ENCODE results near the gene AHNAK.
"Not testable (repeated sequence)": the region's sequence is repeated elsewhere in the genome, so short reads cannot be mapped to it uniquely, and the experiment has no call there.

AHNAK gene, protein sequence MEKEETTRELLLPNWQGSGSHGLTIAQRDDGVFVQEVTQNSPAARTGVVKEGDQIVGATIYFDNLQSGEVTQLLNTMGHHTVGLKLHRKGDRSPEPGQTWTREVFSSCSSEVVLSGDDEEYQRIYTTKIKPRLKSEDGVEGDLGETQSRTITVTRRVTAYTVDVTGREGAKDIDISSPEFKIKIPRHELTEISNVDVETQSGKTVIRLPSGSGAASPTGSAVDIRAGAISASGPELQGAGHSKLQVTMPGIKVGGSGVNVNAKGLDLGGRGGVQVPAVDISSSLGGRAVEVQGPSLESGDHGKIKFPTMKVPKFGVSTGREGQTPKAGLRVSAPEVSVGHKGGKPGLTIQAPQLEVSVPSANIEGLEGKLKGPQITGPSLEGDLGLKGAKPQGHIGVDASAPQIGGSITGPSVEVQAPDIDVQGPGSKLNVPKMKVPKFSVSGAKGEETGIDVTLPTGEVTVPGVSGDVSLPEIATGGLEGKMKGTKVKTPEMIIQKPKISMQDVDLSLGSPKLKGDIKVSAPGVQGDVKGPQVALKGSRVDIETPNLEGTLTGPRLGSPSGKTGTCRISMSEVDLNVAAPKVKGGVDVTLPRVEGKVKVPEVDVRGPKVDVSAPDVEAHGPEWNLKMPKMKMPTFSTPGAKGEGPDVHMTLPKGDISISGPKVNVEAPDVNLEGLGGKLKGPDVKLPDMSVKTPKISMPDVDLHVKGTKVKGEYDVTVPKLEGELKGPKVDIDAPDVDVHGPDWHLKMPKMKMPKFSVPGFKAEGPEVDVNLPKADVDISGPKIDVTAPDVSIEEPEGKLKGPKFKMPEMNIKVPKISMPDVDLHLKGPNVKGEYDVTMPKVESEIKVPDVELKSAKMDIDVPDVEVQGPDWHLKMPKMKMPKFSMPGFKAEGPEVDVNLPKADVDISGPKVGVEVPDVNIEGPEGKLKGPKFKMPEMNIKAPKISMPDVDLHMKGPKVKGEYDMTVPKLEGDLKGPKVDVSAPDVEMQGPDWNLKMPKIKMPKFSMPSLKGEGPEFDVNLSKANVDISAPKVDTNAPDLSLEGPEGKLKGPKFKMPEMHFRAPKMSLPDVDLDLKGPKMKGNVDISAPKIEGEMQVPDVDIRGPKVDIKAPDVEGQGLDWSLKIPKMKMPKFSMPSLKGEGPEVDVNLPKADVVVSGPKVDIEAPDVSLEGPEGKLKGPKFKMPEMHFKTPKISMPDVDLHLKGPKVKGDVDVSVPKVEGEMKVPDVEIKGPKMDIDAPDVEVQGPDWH (N-terminal part only)

DNA sequence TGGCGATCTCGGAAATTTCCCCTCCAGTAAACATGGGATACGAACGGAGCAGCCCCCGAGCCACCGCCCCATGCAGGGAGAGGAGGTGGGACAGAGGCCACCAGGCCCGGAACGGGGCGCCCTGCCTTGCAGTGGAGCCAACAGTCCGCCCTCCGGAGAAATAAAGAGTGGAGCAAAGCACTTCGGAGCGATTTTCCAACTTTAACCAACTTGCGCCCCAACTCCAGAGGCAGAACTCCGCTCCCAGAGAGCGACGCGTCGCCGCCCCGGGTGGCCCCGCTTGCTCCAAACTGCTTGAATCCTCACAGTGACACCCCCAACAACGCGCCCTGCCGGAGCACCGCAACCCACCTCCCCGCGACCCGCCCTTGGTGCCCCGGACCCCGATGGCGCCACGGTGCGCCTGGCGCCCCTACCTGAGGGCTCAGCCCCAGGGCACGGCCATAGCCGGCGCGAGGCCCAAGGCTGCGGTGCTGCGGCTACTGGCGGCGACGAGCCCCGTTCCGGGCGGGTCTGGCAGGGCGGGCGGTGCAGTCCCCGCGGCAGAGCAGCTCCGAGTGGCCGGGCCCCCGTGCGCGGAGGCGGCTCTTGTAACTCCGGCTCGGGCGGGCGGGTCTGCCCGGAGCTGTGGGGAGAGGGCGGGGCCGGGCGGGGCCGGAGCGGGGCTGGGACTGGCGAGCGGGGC lies at the start of gene AHNAK:
Gene AHNAK (minus strand): TSS at position 563 of the 685 bp plus-strand sequence. CDS start 10,708 bp downstream, outside the sequence.
- no peak for DNase-seq

DNA sequence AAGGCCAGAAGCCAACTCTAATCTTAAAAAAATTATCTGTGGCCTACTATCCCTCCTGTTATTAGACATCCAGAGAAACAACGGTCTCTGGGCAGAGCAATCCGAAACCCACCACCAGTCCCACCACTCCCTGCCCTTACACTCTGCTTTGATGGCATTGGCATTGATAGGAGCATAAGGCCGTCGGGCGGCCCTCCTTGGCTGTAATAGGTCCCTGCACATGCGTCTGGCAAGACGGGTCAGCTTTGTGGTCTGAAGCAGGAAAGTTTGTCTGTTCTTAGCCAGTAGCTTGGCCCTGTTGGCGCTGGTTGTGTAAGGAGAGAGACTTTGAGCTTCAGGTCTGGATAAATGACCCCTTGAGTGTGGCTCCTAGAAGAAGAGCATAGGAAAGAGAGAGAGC lies 48.5 kb upstream of the AHNAK start:
- no peak for DNase-seq

DNA sequence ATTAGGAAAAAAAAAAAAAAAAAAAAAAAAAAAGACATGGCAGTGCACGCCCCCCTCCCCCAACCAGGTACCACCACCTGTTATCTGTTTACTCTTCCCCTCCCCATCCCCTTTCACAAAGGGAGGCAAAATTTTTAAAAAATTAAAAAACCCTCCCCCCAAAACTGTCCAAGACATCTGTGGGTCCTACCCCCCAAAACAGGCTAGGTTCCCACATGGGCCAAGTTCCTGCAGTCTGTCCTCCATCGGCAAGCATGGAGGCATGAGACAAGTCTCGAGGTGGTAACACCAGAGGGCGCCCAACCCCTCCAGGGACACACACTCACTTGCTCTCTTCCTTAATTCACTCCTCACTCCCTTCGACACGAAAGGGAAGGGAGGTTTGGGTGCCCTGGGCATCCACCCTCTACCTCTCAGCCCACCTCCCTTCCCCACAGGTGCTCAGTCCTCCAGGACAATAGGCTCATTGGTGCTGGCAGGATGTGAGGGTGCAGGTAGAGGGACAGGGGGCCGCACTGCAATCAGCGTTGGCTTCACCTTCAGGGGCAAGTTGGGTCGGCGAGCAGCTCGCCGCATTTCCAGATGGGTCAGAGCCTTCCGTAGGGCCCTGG lies 46.9 kb upstream of the AHNAK start:
- DNase-seq: peak; percentile 36

DNA sequence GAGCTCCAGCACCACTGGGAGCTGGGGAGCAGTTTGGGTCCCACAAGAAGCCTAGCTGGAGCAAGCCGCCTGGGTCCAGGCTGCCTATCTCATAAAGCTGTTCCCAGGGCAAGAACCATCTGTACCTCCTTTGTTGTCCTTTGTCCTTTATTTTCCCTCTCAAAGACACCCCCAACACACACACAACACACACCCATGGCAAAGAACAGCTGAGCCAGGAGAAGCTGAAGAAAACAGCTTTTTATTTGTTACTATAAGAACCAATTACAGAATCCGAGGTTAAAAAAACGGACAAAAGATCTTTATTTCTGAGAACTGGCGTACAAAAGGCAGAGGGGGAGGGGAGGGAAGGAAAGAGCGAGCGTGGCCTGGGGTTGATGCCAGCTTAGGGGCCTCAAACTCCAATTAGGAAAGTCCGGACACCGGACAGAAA lies 46.4 kb upstream of the AHNAK start:
- no peak for DNase-seq

DNA sequence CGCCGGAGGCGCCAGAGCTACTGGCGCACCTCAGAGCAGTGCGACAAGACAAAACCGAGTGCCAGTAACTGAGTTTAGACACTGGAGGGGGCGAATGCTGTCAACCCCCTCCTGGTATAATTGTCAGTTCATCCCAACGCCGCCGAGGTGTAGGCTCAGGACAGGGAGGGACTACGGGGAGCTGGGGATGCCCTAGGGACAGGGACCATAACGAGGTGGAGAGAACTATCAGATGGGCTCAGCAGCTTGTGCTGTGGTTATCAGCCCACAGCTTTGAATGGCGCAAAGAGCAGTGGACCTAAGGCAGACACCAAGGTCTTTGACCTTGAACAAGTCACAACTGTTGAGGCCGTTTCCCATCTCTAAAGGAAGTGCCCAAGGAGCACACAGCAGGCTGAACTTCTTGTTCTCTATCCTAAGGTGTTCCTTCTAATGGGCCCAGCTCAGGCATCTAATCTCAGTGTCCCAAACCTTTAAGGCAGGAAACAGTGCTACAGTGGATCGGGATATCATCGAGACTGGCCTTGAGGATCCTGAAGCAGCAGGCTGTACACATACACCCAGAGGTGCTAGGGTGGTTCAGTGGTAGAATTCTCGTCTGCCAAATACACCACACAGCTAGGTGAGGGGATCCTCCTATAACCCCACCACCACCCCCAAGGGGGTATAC lies 45.7 kb upstream of the AHNAK start:
- no peak for DNase-seq

DNA sequence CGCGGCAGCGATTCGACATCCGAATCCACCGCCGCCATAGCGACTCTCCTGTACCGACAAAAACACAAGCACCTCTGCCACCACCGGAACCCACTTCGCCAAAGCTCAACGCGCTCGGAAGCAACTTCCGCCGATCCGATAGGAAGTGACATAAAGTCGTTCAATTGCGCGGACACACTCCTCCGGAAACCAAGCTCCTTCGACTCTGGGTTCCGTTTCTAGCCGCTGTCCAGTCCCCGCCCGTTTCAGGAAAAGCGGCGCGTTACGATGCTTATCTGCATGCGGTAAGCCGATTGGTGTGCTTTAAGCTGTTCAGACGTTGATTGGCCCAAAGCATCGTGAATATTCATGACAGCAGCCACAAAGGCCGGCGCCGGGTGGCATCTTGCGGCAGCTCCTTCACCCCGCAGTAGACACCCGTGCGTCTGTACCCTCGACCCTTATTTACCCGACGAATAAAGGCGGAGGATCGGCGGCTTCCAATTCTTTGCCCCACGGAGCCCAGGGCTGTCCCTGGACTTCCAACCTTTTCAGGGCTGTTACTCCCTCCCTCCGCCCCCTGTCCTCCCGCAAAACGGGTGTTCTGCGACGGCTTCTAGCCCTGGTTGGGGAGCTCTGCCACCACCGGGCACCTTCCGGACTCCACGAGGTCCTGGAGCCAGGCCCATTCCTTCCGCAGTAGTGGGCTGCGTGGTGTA lies 45.0 kb upstream of the AHNAK start, which contains the start of gene TUT1:
Gene TUT1 (minus strand): TSS at position 76 of the 698 bp plus-strand sequence. CDS start 38 bp downstream, at position 38.
- DNase-seq: peak; percentile 99

DNA sequence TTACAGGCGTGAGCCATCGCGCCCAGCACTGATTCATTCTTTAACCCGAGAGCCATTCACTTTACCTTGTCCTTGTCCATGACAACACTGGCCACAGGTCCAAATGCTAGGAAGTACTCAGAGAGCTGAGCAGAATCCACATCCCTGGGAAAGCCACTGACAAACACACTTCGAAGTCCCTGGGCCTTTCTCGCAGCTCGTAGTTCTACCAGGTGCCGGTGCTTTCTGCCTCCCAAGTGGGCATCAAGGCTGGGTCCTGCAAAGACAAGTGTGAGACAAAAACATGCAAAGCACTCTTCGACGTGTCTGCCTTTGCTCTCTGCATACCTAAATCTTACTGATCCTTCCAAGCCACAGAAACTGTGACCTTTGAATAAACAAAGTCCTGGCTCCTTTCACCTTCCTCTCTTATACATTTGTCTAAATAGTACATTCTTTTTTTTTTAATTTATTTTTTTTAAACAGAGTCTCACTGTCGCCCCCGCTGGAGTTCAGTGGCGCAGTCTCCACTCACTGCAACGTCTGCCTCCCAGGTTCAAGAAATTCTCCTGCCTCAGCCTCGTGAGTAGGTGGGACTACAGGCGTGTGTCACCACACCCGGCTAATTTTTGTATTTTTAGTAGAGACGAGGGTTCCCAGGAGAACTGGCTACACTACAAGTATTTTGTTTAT lies 42.5 kb upstream of the AHNAK start:
- no peak for DNase-seq

DNA sequence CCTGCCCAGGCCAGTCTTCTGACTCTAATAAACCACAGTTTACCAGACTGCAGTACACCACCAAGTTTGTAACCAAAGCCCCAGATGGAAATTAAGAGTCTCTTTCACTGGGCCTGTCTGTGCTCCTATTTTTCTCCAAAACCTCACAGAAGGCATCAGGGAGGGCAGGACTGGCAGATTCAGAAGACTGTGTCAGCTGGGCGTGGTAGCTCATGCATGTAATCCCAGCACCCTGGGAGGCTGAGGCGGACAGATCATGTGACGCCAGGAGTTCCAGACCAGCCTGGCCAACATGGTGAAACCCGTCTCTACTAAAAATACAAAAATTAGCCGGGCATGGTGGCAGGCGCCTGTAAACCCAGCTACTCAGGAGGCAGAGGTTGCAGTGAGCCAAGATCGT lies 38.8 kb upstream of the AHNAK start:
- not testable (repeated sequence) for DNase-seq

DNA sequence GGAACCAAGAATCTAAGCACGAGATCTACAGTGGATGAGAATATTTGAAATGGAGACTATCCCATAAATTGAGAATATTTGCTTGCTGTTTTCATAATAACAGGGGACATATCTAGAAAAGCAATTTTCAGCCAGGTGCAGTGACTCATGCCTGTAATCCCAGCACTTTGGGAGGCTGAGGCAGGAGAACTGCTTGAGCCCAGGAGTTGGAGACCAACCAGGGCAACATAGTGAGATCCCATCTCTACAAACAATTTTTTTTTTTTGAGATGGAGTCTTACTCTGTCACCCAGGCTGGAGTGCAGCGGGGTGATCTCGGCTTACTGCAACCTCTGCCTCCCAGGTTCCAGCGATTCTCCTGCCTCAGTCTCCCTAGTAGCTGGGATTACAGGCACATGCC lies 35.1 kb upstream of the AHNAK start:
- DNase-seq: not testable (repeated sequence)

DNA sequence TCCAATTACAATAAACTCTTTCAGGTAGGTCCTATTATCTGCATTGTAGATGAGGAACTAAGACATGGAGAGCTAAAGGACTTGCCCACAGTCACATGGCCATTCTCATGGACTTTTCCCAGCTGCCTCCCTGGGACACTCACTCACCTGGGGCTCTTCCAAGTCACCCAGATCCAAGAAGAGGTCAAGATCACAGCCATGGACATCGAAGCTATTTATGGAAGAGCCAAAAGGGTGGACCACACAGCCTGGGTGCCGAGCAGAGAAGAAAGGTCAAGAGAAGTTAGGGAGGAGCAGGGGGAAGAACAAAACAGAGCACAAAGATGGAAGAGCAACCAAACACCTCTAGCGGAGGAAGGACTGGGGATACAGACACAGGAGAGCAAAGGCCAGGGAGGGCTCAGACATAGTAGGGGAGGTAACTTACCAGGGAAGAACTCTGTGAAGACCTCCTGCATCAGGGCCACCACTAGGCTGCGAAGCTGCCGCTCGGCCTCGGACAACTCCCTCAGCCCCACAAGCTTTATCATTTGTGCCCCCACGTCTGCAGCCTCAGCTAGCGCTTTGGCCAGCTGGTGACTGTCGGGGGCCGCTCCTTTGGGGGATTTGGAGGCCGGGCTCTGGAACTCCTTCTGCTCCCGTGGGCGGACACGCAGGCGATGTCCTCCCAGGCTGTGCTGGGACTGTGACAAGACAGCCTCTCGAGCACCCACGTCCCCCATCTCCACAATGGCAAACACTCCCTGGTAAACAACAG lies 34.5 kb upstream of the AHNAK start:
- DNase-seq: no peak

DNA sequence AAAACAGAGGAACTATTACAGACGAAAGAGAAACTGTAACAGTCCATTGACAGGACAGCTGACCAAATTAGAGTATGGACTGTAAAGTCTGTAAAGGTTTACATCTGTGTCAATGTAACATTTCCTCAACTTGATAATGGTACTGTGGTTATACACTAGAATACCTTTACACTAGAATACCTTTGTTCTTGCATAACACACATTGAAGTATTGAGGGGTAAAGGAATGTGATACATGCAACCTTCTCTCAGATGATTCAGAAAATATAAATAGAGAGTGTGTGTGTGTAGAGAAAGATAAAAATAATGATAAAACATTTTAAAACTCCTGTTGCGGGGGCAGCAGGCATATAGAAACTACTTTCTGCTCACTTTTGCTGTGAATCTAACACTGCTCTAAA lies 32.6 kb upstream of the AHNAK start:
- DNase-seq: no peak

DNA sequence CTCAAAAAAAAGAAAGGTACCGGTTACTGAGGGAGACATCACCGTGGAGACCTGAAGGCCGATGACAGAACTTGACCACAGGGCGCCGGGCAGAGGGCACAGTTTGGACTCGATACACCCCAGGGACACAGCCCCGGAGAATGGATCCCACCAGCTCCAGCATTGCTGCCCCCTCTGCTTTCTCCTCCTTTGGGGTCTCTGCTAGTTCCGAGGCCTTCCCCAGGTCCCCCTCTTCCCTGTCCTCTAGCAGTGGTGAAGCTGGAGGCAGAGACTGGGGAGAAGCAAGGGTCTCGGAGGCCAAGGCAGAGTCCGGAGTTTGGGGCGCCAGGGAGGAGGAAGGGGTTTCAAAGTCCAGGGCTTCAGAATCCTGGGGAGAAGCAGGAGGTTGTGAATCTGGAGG lies 31.9 kb upstream of the AHNAK start:
- DNase-seq: no peak

DNA sequence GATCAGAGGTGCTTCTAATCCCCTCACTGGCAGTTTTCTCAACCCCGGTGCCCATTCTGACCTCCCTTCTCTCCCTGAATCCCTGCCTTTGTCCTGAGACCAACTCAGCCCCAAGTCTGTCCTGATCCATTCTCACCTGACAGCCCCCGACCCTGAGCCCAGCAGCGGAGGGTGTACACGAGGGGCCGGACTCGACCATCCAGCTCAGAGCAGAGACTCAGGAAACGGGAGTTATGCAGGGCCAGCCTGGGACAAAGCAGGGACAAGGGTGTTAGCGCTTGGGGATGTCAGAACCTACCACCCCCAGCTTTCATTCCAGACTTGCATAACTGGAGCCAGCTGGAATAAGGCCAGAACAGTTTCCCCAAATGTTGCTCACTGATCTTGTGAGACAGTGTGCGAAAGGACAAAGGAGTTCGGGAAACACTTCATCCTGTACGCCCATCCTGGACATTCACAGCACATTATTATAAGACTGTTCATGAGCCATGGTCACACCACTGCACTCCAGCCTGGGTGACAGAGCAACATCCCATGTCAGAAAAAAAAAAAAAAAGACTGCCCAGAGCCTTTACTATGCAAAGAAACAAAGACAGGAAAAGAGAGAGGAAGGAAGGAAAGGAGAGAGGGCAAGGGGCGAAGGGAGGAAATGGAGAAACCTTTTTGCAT lies 30.6 kb upstream of the AHNAK start:
- DNase-seq: no peak

DNA sequence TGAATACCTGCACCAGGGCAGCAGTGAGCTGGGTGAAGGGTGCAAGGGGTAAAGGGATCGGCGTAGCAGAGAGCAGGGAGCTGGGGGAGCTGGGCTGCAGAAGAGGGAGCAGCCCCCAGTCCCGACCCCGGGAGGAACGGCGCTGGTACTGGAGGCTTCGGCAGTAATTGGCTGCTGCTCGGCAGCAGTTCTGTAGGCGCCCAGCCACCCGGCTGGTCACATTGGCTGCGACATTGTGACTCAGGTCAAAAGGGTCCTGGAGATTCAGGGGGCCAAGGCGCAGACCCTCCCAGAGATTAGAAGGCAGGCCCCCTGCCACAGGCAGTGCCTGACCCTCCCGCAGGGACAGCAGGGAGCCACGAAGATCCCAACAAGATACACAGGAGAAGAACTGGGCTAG lies 29.2 kb upstream of the AHNAK start:
- no peak for DNase-seq

DNA sequence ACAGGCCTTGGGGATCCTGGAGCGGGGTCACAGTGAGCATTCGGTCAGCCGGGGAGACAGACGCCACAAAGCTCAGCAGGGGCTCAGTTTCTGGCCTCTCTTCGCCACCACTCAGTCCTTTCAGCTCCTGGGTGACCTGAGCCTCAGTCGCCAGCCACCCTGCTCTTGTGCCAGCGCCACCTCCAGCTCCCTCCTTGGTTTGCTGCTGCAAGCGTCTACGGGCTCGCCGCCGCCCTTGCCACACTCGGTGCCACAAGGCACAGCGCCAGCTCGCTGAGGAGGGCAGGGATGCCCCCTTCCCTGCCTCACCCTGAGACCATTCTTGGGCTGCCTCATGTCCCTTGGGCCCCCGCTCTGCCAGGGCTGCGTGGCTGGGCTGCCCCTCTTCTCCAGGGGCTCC lies 28.6 kb upstream of the AHNAK start:
- DNase-seq: no peak

DNA sequence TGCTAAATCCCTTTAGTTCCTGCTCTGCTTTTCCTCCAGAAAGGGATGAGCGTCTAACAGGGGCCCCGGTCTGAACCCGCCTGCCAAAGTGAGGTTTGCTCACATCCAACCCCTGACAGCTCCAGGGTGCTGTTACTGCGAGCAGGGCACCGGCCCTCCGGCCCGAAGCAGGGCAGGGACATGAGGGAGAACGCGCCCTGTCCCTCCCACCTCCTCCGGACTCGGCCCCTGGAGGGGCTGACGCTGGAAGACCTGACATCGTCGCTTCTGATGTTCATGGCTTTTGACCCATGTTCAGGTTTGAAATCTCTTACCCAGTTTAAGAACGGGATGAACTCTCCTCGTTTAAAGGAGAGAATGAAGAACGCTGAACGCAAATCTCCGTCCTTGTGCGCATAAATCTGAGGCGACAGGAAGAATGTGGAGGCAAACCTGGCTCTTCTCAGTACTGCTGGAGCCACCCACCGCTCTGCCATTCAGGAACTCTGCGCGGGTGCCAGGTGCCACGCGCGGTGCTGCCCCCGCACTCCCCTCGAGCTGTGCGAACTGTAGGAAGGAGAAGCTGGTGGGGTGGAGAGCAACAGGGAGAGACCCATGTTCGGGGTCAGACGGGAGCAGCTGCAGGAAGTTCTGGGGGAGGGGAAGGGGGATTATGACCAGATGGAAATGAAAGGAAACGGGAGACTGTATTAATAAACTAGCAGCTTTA lies 27.9 kb upstream of the AHNAK start:
- no peak for DNase-seq

DNA sequence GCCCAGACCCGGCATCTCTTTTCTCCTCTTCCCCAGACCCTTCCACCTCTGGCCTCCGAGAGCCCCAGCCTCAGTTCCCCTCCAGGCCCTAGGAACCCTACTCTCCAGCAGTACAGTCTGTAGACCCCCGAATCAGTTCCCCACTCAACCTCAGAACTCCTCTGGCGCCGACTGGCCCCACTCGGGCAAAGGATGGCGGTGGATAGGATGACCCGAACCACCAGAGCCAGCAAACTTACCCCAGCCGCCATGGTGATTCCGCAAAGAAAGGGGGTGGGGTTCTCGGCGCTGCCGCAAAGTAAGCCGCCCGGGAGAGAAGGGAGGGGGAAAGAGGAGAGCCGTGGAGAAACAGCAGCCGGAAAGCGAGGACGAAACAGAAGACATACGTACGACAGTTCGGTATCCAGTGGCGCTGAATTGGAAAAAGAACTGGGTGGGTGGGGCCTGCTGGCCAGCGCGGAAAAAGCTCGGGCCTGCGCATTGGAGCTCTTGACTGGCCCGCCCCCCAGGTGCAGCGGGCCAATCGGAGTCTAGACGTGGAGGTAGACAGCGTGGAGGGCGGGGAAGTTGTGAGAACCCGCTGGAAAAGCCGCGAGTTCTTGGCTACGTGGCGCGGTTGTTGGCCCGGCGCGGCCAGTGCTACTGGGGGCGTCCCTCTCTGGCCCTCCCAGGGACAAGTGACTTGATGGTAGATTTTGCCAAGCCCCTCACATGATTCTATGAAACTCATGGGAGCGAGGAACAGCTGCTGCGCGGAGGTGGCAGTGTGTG lies 27.2 kb upstream of the AHNAK start, which contains the start of gene EEF1G:
Gene EEF1G (minus strand): TSS at position 300 of the 771 bp plus-strand sequence. CDS start 49 bp downstream, at position 251.
- DNase-seq: peak; percentile 99
